Measurements from ENCODE around the gene RSPH3.
"Not testable (repeated sequence)": the region's sequence is repeated elsewhere in the genome, so short reads cannot be mapped to it uniquely, and the experiment has no call there.

- not testable (repeated sequence) for TF ChIP-seq PBX3 (CRISPR knock-in tag; IDR thresholded peaks at IDR 0.05; ENCODE audit: borderline replicate concordance); CEBPB (IDR thresholded peaks at IDR 0.05; ENCODE audit: borderline replicate concordance, low read depth, low read length)
These were observed 25.2 kb upstream of the RSPH3 start for GRCh38 chr6:159025224-159025623.
